Stimulated activated CD8-positive, alpha-beta memory T cell treated with anti-CD3 and anti-CD28 coated beads, Interleukin-12 subunit alpha, Interleukin-12 subunit beta, amount 100 ng/mL, for 24 hours (primary cell): ENCODE measurements around the gene HMG20B.
"Not testable (repeated sequence)": the region's sequence is repeated elsewhere in the genome, so short reads cannot be mapped to it uniquely, and the experiment has no call there.

Experiments used
- DNase-seq: peaks from one replicate; pipeline ENCODE4 v3.0.0-alpha.2; 2020; ENCODE audit errors: extremely low read depth

HMG20B gene

DNA sequence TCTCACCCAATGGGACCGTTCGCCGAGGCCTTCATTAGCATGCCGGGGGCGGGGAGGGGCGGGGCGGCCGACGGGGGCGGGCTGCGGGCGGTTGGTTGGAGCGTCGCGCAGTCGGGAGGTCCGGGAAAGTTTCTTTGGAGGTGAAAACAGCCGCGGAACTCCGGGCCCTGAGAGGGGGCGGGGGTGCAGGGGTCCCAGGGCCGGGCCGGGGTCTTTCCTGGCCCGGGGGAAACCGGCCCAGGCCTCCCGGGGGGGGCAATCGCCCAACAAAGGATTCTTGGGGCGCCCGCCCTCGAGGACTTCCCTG lies at the start of gene HMG20B:
TSS of gene HMG20B (plus strand) at position 90 of the 307 bp plus-strand sequence. CDS start 366 bp downstream, outside the sequence.
- DNase-seq = no peak

DNA sequence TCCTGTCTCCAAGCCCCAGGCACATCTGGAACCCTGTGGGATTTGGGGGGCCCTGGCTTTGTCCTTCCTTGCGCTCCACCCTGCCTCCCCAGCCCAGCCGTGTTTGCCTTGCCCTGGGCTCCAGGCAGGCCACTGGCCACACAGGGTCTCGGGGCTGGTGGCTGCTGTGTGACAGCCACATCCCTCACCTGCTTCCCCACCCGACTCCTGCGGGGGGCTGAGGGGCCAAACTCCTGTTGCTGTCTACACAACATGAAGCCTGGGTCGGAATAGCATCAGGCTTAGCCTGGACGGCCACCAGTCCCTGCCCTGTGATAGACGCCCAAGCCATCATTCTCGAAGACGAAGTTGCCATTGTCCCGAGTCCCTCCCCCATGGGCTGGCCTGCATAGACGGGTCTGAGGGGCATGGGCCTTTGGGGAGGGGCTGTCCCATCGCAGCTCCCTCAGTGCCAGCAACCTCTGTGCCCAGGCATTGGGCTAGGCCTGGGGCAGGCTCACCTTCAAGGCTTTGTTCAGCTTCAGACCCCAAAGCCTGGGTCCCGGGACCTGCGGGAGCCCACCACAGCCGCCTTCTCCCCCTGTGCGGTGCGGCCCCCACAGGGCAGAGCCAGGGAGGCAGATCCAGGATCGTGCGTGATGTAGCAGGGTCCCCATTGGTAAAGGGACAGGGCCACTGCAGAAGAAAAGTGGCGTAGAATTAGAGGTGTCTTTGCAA lies 49.2 kb upstream of the HMG20B start:
- DNase-seq = no peak

DNA sequence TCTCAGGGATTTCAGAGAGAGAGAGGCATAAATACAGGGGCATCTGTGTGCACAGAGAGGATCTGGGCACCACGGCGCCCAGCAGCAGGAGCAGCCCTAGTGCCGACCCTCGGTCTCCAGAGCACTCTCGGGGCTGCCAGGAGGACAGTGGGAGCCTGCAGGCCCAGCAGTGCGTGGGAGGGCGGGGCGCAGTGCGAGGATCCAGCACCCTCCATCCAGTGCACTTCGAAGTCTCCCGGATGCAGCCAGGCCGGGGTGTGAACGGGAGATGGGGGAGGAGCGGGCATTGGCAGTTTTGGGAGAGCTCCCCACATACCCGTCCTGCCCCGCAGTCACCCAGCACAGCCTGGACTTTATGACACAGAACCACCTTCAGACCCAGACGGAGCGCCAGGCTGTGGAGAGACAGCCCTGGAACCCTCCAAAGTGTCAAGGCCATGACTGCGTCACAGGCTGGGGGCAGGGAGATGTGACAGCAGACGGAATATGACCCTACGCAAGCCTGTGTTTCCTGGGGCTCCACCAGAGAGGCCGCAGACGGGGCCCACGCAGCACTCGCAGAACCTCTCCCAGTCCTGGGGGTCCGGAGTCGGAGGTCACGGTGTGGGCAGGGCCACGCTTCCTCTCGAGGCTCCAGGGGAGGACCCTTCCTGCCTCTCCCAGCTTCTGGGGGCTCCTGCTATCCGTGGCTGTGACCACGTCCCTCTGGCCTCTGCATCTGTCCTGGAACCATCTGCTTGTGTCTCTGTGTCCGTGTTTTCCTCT lies 48.5 kb upstream of the HMG20B start:
- no peak for DNase-seq

DNA sequence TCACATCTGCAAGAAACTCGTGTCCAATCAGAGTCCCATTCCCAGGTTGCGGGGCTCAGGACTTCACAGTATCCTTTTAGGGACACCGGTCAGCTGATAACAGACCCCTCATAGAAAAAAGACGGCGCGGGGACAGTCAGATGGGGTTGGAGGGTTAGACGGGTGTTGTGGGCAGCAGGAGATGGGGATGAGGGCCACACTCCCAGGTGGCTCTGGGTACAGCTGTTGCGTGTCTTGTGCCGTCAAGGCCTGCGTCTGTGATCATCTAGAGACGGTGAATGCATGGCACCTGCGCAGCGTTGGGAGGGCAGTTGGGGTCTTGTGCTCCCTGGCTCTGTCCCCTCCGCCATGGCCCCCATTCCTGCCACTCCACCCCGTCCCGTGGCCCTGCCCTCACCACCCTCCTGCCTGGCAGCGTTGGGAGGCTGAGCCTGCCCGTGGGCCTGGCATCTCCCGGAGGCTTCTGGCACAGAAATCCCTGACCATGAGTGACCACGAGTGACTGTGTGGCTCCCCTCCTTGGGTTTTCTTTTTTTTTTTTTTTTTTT lies 47.8 kb upstream of the HMG20B start:
- DNase-seq = no peak

DNA sequence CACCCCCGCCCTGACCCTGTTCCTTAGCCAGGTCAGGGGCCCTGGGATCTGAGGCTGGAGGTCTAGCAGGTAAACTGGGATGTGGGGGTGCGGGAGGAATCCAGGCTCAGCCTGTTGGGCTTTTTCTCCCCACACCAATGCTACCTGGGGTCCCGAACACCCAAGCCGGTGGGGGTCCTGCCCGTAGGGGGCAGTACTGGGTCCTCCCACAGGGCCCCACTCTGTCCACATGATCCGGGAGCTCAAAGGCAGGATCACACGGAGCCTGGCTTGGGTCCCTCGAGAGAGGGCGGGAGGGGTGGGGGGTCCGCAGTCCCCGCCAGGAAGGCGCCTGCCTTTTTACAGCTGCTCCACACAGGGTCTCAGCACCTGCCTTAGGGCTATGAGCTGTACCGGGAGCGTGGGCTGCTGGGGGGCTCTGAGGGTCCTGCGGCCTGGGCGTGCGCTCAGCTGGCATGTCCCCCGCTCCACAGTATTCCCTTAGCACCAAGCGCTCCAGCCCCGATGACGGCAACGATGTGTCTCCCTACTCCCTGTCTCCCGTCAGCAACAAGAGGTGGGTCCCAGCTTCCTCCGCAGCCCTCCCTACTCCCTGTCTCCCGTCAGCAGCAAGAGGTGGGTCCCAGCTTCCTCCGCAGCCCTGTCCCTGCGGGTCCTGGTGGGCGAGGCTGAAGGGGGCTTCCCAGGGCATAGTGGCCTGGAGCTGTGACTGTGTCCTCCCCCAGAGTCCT lies 46.1 kb upstream of the HMG20B start:
- no peak for DNase-seq

DNA sequence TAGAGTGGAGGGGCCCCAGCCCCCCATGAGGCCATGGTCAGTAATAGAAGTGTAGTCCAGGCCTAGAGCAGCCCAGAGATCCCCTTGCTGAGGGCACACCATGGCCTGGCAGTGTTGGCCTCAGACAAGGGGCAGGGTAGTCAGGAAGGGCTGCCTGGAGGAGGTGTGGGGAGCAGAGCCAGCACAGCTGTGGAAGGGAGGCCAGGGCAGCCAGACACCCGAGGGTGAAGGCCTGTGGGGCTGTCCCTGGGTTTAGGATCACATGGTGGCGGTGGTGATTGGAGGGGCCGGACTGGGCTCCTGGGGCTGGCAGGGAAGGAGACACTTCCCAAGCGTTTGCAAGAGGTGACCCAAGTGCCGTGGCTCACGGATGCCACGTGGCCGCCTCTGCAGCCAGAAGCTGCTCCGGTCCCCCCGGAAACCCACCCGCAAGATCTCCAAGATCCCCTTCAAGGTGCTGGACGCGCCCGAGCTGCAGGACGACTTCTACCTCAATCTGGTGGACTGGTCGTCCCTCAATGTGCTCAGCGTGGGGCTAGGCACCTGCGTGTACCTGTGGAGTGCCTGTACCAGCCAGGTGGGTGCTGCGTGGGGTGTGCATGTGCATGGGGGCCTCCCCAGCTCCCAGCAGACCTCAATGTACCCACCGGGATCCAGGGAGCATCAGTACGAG lies 45.4 kb upstream of the HMG20B start:
- DNase-seq = no peak

DNA sequence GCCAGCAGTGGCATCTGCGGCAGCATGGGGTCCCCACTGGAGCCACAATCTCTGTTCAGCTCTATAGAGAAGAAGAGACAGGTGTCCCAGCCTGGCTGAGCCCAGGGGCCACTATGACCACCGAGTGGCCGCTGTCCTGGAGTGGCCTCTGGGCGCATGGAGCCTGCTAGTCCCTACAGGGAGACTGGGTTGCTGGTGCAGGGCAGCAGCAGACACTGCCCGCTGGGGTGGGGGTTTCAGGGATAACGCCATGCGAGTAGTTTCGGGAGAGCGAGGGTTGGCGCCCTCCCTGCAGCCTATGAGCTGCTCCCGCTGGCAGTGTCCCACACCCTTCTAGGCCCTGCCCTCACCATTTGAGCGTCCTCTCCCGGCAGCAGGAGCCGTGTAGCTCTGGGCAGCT lies 44.7 kb upstream of the HMG20B start:
- DNase-seq = no peak

DNA sequence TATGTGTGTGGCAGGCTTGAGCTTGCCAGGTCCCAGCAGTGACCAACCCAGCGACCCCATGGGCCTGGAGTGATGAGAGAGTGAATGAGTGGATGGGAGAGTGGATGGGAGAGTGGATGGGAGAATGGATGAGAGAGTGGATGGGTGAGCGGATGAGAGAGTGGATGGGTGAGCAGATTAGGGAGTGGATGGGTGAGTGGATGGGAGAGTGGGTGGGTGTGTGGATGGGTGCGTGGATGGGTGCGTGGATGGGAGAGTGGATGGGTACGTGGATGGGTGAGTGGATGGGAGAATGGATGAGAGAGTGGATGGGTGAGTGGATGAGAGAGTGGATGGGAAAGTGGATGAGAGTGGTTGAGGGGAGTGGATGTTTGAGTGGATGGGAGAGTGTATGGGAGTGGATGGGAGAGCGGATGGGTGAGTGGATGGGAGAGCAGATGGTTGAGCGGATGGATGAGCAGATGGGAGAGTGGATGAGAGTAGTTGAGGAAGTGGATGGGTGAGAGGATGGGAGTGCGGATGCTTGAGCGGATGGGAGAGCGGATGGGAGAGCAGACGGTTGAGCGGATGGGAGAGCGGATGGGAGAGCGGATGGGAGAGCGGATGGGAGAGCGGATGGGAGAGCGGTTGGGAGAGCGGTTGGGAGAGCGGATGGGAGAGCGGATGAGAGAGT lies 44.1 kb upstream of the HMG20B start:
- DNase-seq = no peak

DNA sequence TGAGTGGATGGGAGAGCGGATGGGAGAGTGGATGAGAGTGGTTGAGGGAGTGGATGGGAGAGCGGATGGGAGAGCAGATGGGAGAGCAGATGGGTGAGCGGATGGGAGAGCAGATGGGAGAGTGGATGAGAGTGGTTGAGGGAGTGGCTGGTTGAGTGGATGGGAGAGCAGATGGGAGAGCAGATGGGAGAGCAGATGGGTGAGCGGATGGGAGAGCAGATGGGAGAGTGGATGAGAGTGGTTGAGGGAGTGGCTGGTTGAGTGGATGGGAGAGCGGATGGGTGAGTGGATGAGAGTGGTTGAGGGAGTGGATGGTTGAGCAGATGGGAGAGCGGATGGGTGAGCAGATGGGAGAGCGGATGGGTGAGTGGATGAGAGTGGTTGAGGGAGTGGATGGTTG lies 43.4 kb upstream of the HMG20B start:
- DNase-seq = not testable (repeated sequence)

DNA sequence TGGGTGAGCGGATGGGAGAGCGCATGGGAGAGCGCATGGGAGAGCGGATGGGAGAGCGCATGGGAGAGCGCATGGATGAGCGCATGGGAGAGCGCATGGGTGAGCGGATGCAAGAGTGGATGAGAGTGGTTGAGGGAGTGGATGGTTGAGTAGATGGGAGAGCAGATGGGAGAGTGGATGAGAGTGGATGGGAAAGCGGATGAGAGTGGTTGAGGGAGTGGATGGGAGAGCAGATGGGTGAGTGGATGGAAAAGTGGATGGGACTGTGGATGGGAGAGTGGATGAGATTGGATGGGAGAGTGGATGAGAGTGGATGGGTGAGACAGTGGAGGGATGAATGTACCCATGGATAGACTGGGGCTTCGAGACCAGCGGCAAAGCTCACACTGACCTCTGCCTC lies 42.4 kb upstream of the HMG20B start:
- no peak for DNase-seq

DNA sequence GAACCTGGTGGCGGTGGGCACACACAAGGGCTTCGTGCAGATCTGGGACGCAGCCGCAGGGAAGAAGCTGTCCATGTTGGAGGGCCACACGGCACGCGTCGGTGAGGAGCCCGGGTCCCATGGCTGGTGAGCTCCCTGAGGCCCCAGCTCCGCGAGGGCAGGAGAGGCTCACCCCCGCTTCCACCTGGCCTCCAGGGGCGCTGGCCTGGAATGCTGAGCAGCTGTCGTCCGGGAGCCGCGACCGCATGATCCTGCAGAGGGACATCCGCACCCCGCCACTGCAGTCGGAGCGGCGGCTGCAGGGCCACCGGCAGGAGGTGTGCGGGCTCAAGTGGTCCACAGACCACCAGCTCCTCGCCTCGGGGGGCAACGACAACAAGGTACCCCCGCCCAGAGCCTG lies 41.0 kb upstream of the HMG20B start:
- no peak for DNase-seq

DNA sequence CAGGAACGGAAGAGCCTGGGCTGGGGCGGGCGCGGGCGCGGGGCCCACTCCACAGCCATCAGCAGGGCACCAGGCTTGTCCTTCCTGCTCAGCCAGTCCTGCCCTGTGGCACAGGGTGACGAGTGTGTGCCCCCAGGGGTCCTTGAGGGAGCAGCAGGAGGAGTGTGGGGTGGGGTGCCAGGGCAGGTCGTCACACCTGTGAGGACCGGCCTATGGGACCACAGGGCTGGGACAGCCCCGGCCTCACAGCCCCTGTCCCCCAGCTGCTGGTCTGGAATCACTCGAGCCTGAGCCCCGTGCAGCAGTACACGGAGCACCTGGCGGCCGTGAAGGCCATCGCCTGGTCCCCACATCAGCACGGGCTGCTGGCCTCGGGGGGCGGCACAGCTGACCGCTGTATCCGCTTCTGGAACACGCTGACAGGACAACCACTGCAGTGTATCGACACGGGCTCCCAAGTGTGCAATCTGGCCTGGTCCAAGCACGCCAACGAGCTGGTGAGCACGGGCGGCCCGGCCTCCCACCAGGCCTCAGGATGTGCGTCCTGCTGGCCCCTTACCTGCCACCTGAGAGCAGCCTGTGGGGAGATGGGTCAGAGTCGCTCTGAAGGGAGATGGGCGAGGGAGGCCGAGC lies 40.5 kb upstream of the HMG20B start:
- DNase-seq = no peak

DNA sequence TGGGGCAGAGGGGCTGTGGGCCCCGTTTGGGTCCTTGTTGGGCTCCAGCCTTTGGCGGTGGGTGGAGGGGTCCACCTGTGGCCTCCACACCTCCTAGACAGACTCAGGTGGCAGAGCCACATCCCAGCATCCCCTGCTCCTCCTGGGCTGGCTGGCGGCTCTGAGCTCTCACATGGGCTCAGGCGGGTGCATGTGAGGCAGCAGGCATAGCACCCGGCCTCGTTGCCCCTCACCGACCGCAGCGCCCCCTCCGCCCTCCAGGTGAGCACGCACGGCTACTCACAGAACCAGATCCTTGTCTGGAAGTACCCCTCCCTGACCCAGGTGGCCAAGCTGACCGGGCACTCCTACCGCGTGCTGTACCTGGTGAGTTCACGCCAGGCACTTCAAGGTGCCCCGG lies 39.7 kb upstream of the HMG20B start:
- no peak for DNase-seq

DNA sequence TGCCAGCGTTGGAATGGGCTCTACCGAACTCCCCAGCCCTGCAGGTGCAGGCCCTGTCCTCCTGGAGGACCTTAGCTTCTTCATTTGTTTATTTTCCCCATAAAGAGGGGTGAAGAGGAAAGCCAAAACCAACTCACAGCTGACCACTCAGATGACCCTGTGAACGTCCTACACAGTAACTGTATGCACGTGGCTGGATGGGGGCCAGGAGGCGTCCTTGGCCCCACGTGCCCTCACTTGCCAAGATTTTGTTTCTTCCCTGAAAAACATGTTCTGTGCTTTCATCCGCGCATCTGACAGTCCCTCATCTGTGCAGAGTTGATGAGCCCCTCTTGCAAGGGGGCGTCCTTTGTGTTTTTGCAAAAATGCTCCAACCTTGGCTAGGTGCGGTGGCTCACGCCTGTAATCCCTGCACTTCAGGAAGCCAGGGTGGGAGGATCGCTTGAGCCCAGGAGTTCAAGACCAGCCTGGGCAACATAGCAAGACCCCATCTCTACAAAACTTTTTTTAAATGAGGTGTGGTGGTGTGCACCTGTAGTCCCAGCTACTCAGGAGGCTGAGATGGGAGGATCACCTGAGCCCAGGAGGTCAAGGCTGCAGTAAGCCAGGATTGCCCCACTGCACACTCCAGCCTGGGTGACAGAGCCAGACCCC lies 39.1 kb upstream of the HMG20B start:
- DNase-seq = no peak

DNA sequence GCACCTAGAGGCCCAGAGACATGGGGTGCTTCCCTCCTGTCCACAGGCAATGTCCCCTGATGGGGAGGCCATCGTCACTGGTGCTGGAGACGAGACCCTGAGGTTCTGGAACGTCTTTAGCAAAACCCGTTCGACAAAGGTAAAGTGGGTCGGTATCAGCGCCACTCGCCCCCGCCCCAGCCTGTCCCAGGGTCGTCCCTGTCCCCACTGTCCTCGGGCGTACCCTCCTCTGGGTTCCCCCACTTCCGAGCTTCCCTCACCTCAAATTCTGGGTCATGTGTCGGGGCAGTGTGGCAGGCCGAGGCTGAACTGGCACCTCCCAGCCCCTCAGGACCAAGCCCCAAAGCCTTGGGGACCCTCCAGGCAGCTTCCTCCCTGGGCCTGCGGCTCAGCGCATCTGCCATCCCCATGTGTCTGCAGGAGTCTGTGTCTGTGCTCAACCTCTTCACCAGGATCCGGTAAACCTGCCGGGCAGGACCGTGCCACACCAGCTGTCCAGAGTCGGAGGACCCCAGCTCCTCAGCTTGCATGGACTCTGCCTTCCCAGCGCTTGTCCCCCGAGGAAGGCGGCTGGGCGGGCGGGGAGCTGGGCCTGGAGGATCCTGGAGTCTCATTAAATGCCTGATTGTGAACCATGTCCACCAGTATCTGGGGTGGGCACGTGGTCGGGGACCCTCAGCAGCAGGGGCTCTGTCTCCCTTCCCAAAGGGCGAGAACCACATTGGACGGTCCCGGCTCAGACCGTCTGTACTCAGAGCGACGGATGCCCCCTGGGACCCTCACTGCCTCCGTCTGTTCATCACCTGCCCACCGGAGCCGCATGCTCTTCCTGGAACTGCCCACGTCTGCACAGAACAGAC lies 38.1 kb upstream of the HMG20B start:
- no peak for DNase-seq

DNA sequence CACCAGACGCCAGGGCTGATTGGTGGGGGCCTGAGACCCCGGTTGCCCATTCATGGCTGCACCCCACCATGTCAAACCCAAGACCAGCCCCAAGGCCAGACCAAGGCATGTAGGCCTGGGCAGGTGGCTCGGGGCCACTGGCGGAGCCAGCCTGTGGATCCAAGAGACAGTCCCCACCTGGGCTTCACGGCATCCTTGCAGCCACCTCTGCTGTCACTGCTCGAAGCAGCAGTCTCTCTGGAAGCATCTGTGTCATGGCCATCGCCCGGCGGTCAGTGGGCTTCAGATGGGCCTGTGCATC lies 37.6 kb upstream of the HMG20B start:
- DNase-seq = no peak

DNA sequence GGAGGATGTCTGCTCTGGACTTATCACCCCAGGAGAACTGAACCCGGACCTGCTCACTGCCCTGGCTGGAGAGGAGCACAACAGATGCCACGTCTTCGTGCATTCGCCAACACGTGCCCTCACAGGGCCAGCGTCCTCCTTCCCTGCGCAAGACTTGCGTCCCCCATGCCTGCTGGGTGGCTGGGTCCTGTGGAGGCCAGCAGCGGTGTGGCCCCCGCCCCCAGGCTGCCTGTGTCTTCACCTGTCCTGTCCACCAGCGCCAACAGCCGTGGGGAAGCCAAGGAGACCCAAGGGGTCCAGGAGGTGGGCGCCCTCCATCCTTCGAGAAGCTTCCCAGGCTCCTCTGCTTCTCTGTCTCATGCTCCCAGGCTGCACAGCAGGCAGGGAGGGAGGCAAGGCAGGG lies 37.2 kb upstream of the HMG20B start:
- no peak for DNase-seq

DNA sequence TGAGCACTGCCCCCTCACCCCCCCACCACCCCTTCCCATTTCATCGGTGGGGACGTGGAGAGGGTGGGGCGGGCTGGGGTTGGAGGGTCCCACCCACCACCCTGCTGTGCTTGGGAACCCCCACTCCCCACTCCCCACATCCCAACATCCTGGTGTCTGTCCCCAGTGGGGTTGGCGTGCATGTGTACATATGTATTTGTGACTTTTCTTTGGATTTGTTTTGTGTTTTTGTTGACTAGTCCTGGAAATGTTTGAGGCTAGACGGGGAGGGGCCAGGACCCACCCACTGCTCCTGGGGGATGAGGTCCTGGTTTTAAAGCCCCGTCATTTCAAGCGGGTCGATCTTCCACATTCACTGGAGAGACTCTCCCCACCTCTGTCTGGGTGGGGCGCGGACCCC lies 36.8 kb upstream of the HMG20B start:
- DNase-seq = no peak

DNA sequence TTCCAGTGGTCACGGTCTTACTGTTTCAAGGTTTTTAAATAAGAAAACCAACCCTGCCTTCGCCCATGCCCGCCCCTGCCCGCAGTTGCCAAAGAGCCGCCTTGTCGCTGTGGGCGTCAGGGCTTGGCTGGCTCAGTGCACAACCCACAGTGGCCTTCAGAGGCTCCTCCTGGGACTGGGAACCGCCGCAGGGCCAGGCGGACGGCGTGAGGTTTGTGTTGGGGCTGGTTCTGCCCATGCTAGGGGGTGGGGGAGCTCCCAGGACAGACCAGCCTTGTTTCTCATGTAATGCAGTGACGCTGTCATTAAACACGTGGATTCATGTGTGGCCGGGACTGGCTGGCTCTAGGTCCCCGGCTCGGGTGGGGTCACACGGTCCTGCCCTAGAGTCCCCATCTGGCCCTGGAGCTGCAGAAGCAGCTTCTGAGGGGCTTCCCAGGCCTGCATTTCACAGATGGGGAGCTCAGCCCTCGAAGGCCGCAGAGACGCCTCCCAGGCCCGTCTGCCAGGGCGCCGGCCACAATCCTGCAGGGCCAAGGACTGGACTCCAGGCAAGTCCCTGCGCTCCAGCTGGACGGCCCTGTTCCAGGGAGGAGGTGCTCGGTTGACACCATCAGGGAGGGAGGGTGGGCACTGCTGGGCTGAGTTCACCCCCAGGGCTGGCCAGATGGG lies 36.2 kb upstream of the HMG20B start:
- no peak for DNase-seq
